NK-92 (cell line): ENCODE data around the gene LRRC26.
"Not testable (repeated sequence)": the region's sequence is repeated elsewhere in the genome, so short reads cannot be mapped to it uniquely, and the experiment has no call there.

Experiments used
- DNase-seq: peaks from one replicate; lab custom pipeline; 2025; ENCODE audit not compliant: unreplicated experiment; lab: John Stamatoyannopoulos, UW

Gene LRRC26

GRCh38 chr9:137121927-137122795 lies 47.7 kb downstream of the LRRC26 start:
- DNase-seq: not testable (repeated sequence)
